ENCODE results near the gene UGCG. TPM values are rescaled to one million over a fixed set of nuclear protein-coding genes. Genes with fewer than 3 reads are reported as not detected.

The UGCG gene
- total RNA-seq, 4 donors from 2014 or later: 31.4 to 131 (median 46.7) TPM

DNA sequence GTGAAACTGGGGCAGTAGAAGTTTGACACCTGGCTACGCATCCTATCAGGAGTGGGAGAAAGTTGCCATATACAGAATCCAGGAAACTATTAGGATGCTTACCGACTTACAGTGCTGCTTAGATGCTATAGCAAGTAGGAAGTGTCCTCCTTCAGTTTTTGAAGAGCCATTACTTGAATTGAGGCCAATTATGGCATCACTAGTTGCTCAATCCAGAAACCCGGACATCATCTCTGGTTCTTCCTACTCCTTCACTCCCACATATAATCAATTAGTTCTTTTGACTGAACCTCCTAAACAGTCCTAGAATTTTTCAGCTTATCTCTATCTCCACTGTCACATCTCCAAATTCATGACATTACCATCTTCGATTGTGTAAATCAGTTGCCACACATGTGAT is 41.8 kb upstream of the UGCG start:
- Histone ChIP-seq H3K36me3 (no peaks in the 10 kb centered on the region), H3K27me3 (no peaks in the 10 kb centered on the region), H3K4me3 (no peak overlapping the region), H3K4me1 (peaks cover 3 to 45% (median 10%) of the 10 kb centered on the region in 3 donors), H3K9me3 (no peaks in the 10 kb centered on the region), H3K27ac (no peak overlapping the region)
- DNase-seq: no peak
- intact Hi-C loops (cut with DNase I): no loop called here
- no peak for TF ChIP-seq POLR2A (IDR thresholded peaks at IDR 0.05)
- TF ChIP-seq, protein P1, sequence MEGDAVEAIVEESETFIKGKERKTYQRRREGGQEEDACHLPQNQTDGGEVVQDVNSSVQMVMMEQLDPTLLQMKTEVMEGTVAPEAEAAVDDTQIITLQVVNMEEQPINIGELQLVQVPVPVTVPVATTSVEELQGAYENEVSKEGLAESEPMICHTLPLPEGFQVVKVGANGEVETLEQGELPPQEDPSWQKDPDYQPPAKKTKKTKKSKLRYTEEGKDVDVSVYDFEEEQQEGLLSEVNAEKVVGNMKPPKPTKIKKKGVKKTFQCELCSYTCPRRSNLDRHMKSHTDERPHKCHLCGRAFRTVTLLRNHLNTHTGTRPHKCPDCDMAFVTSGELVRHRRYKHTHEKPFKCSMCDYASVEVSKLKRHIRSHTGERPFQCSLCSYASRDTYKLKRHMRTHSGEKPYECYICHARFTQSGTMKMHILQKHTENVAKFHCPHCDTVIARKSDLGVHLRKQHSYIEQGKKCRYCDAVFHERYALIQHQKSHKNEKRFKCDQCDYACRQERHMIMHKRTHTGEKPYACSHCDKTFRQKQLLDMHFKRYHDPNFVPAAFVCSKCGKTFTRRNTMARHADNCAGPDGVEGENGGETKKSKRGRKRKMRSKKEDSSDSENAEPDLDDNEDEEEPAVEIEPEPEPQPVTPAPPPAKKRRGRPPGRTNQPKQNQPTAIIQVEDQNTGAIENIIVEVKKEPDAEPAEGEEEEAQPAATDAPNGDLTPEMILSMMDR (IDR thresholded peaks at IDR 0.05): no peak
- WGBS, 2 donors: 71 to 80% methylated on average over 4 of the region's 4 CpGs

DNA sequence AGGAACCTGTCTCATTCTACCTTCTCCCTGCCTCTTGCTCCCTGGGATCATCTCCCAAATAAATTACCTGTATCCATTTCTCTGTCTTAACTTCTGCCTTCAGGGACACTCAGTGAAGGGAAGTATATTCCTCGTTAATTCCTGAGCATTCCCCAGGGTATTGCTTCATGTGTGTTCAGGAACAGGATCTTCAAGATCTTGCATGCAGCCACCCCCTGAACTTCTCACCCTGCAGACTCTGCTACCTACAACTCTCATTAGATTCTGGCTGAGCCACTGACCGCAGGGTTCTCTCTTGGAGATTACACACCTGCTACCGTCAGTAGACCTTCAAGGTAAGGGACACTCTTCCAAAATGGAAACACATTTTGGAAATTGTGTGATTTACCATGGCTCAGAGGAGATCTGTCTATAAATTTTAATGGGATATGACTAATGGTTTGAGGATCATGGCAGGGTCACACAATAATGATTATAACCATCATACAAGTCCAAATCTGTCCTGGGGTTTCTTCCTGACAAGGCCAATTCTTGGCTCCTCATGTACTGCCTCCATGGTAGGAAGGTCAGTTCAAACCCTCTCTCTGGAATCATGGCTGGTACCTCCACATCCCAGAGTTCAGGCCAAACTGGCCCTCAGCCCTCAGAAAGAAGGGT is 38.9 kb upstream of the UGCG start:
- Histone ChIP-seq H3K27me3 (no peaks in the 10 kb centered on the region), H3K36me3 (no peaks in the 10 kb centered on the region), H3K4me3 (no peak overlapping the region), H3K9me3 (no peaks in the 10 kb centered on the region), H3K27ac (peak overlapping the region; percentile 5 to 56 (median 16)), H3K4me1 (peaks cover 0 to 21% (median 5%) of the 10 kb centered on the region in 3 donors)
- WGBS, 2 donors: 44 to 80% methylated on average over 3 of the region's 3 CpGs
- intact Hi-C loops (cut with DNase I): no loop called here
- TF ChIP-seq, protein P1 (IDR thresholded peaks at IDR 0.05): no peak
- TF ChIP-seq POLR2A (IDR thresholded peaks at IDR 0.05): no peak
- DNase-seq: no peak

DNA sequence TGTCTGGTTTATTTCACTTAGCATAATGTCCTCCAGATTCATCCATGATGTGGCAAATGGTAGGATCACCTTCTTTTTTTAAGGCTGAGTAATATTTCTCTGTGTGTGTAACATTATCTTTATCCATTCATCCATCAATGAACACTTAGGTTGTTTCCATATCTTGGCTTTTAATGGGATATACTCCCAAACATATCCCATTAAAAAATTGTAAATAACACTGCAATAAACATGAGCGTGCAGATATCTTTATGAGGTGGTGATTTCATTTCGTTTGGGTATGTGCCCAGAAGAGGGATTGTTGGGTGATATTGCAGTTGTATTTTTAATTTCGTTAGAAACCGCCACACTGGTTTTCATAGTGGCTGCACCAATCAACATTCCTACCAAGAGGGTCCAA is 36.2 kb upstream of the UGCG start:
- no peak for DNase-seq
- Histone ChIP-seq H3K27ac (no peak overlapping the region), H3K4me1 (peaks cover 0 to 21% (median 5%) of the 10 kb centered on the region in 3 donors), H3K36me3 (no peaks in the 10 kb centered on the region), H3K4me3 (no peak overlapping the region), H3K9me3 (no peaks in the 10 kb centered on the region), H3K27me3 (no peaks in the 10 kb centered on the region)
- TF ChIP-seq, protein P1 (IDR thresholded peaks at IDR 0.05): no peak
- TF ChIP-seq POLR2A (IDR thresholded peaks at IDR 0.05): no peak
- WGBS, 2 donors: 86% methylated on average over 4 of the region's 4 CpGs
- intact Hi-C loops (cut with DNase I): no loop called here

DNA sequence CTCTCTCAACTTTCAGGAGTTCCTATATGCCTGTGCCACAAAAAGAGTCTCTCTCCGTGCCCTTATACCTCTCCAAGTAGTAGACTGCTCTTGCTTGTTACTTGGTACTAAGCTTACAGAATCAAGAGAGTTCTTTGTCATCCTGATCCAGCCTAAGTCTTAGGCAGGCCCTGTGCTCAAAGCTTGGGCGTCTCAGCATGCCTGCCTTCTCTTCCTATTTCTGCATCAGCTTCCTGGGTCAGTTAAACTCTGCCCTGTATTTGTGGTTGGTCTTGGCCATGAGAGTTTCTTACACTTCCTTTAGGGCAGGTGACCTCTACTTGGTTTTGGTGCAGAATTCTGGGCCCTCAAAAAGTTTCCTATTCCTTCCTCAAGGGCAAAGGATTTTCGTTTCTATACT is 33.0 kb upstream of the UGCG start:
- Histone ChIP-seq H3K9me3 (no peaks in the 10 kb centered on the region), H3K4me1 (peaks cover 0 to 10% (median 0%) of the 10 kb centered on the region in 3 donors), H3K27me3 (no peaks in the 10 kb centered on the region), H3K27ac (peak overlapping the region in 1 of 4 donors; percentile 31), H3K4me3 (no peak overlapping the region), H3K36me3 (no peaks in the 10 kb centered on the region)
- no peak for DNase-seq
- WGBS, 2 donors: 73 to 74% methylated on average over 3 of the region's 3 CpGs
- TF ChIP-seq, protein P1 (IDR thresholded peaks at IDR 0.05): no peak
- no peak for TF ChIP-seq POLR2A (IDR thresholded peaks at IDR 0.05)
- intact Hi-C loops (cut with DNase I): no loop called here

DNA sequence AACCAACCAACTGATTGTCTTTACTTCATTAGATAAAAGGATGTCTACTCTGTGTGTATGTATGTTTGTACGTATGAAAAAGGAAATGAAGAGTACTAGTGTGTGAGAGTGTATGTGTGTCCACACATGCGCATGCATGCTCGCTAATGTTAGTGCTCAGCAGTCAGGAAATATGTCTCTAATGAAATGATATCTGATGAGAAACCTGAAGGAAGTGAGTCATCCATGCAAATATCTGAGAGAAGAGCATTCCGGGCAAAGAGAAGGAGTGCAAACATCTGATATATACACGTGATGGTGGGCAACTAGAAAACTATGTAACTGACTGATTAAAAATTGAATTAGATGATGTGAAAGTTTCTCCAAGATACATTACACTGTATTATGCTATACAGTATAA is 29.6 kb upstream of the UGCG start:
- 16 to 37% methylated on average over 5 of the region's 5 CpGs for WGBS, 2 donors
- H3K4me1 ChIP-seq: peaks cover 0 to 10% (median 0%) of the 10 kb centered on the region in 3 donors
- TF ChIP-seq POLR2A (IDR thresholded peaks at IDR 0.05): no peak
- TF ChIP-seq, protein P1 (IDR thresholded peaks at IDR 0.05): no peak
- H3K27ac ChIP-seq: no peak overlapping the region
- no peaks in the 10 kb centered on the region for H3K36me3 ChIP-seq
- no peak overlapping the region for H3K4me3 ChIP-seq
- H3K27me3 ChIP-seq: no peaks in the 10 kb centered on the region
- DNase-seq: no peak
- H3K9me3 ChIP-seq: no peaks in the 10 kb centered on the region
- intact Hi-C loops (cut with DNase I): no loop called here

All from esophagus squamous epithelium (tissue), 5 donors.